SU-DHL-6 (cell line): ENCODE data around the gene C5orf58.

Source experiments
- H2AFZ ChIP-seq: fragments of 200-600 bp; sonication (generic); 2 replicates; pipeline ENCODE4 v1.6.1; 2014; ENCODE audit warnings: low read depth, mild to moderate bottlenecking, moderate library complexity, mixed read lengths, antibody characterized with exemption, low read length; ENCODE audit not compliant: severe bottlenecking
- H3F3A ChIP-seq: fragments of 200-600 bp; shearing (Covaris generic); 2 replicates; pipeline ENCODE4 v1.6.0; 2016; ENCODE audit warnings: antibody characterized with exemption, mild to moderate bottlenecking; ENCODE audit not compliant: insufficient read depth
- H3K27ac ChIP-seq: fragments of 200-600 bp; sonication (generic); 2 replicates; pipeline ENCODE4 v1.5.1; 2016; ENCODE audit warnings: low read depth, mild to moderate bottlenecking, low read length, moderate library complexity, mixed read lengths
- H3K27me3 ChIP-seq: fragments of 200-600 bp; sonication (generic), shearing (Covaris generic); 2 replicates; pipeline ENCODE4 v1.6.0; 2014; ENCODE audit warnings: mild to moderate bottlenecking, low read length
- H3K36me3 ChIP-seq: fragments of 200-600 bp; sonication (generic); 2 replicates; pipeline ENCODE4 v1.6.1; 2014; ENCODE audit warnings: mild to moderate bottlenecking, low read length, mixed read lengths
- H3K4me2 ChIP-seq: fragments of 300-600, 200-600 bp; shearing (Covaris generic), sonication (generic); 2 replicates; pipeline ENCODE4 v1.6.0; 2014; ENCODE audit warnings: low read length, low read depth, mild to moderate bottlenecking; ENCODE audit not compliant: poor library complexity, severe bottlenecking
- H3K4me3 ChIP-seq: fragments of 200-600 bp; sonication (generic); 2 replicates; pipeline ENCODE4 v1.5.1; 2014; ENCODE audit warnings: antibody characterized with exemption, low read length, mild to moderate bottlenecking, mixed read lengths; ENCODE audit not compliant: insufficient read depth, poor library complexity, severe bottlenecking
- H3K79me2 ChIP-seq: fragments of 200-600 bp; sonication (generic); 2 replicates; pipeline ENCODE4 v1.6.1; 2014; ENCODE audit warnings: mild to moderate bottlenecking, low read length, moderate library complexity; ENCODE audit not compliant: insufficient read depth
- H3K9ac ChIP-seq: fragments of 200-600 bp; sonication (generic); 2 replicates; pipeline ENCODE4 v1.7.0; 2014; ENCODE audit warnings: mild to moderate bottlenecking, low read length
- H3K9me2 ChIP-seq: fragments of 200-600 bp; sonication (generic); replicated peaks from 2 replicates; pipeline ENCODE4 v1.6.1; 2014; ENCODE audit warnings: low read length; ENCODE audit not compliant: insufficient read depth
- H3K9me3 ChIP-seq: fragments of 200-600 bp; sonication (generic); 2 replicates; pipeline ENCODE4 v1.6.1; 2014; ENCODE audit warnings: low read length, mixed read lengths; ENCODE audit not compliant: insufficient read depth
- H4K20me1 ChIP-seq: fragments of 200-600 bp; sonication (generic); 2 replicates; pipeline ENCODE4 v1.6.1; 2014; ENCODE audit warnings: low read depth, mild to moderate bottlenecking, antibody characterized with exemption, low read length, moderate library complexity, mixed read lengths
- CTCF ChIP-seq: fragments of 200-600 bp; sonication (generic); IDR thresholded peaks from one replicate; pipeline ENCODE4 v1.5.1; 2017; ENCODE audit warnings: antibody characterized with exemption, mild to moderate bottlenecking, low read length, moderate library complexity; ENCODE audit not compliant: insufficient read depth, poor library complexity, severe bottlenecking
- EZH2phosphoT487 ChIP-seq: fragments of 200-600 bp; sonication (generic), shearing (Covaris generic); conservative IDR thresholded peaks from 2 replicates; pipeline ENCODE4 v1.6.1; 2018; ENCODE audit warnings: mild to moderate bottlenecking, antibody characterized with exemption, low read length, moderate library complexity, mixed read lengths

Gene C5orf58

GRCh38 chr5:170249355-170249754, 16.6 kb downstream of the C5orf58 start:
- no peaks in the 10 kb centered on the region for H3K36me3 ChIP-seq
- no peaks in the 10 kb centered on the region for H3K27me3 ChIP-seq
- H3K4me2 ChIP-seq, result no peak overlapping the region
- H3K79me2 ChIP-seq, result no peaks in the 10 kb centered on the region
- no peaks in the 10 kb centered on the region for H3K9me3 ChIP-seq
- no peak overlapping the region for H3K4me3 ChIP-seq
- no peaks in the 10 kb centered on the region for H3F3A ChIP-seq
- H3K9ac ChIP-seq, result no peak overlapping the region
- TF ChIP-seq EZH2phosphoT487 (no peak), CTCF (no peak)
- no peaks in the 10 kb centered on the region for H4K20me1 ChIP-seq
- no peak overlapping the region for H3K27ac ChIP-seq
- no peak overlapping the region for H2AFZ ChIP-seq
- H3K9me2 ChIP-seq, result no peaks in the 10 kb centered on the region

GRCh38 chr5:170250810-170251317, 18.1 kb downstream of the C5orf58 start:
- Histone ChIP-seq H3K4me2 (no peak overlapping the region), H3K27ac (no peak overlapping the region), H3K79me2 (no peaks in the 10 kb centered on the region), H3F3A (no peaks in the 10 kb centered on the region), H3K4me3 (no peak overlapping the region), H3K27me3 (no peaks in the 10 kb centered on the region), H3K9me2 (no peaks in the 10 kb centered on the region), H3K36me3 (no peaks in the 10 kb centered on the region), H4K20me1 (no peaks in the 10 kb centered on the region), H2AFZ (no peak overlapping the region), H3K9me3 (no peaks in the 10 kb centered on the region), H3K9ac (no peak overlapping the region)
- TF ChIP-seq CTCF, result no peak
- no peak for TF ChIP-seq EZH2phosphoT487

GRCh38 chr5:170251462-170251861, 18.7 kb downstream of the C5orf58 start:
- TF ChIP-seq EZH2phosphoT487 (no peak), CTCF (no peak)
- Histone ChIP-seq H3F3A (no peaks in the 10 kb centered on the region), H3K79me2 (no peaks in the 10 kb centered on the region), H3K9me3 (no peaks in the 10 kb centered on the region), H3K4me3 (no peak overlapping the region), H3K9ac (no peak overlapping the region), H3K9me2 (no peaks in the 10 kb centered on the region), H3K4me2 (no peak overlapping the region), H3K27ac (no peak overlapping the region), H4K20me1 (no peaks in the 10 kb centered on the region), H3K36me3 (no peaks in the 10 kb centered on the region), H2AFZ (no peak overlapping the region), H3K27me3 (no peaks in the 10 kb centered on the region)

GRCh38 chr5:170252109-170252508, 19.3 kb downstream of the C5orf58 start:
- Histone ChIP-seq H3K4me3 (no peak overlapping the region), H3K4me2 (no peak overlapping the region)

More at GRCh38 chr5:170252109-170252508, 19.3 kb downstream of the C5orf58 start:
- Histone ChIP-seq H3K27me3 (no peaks in the 10 kb centered on the region), H3F3A (no peaks in the 10 kb centered on the region), H3K36me3 (no peaks in the 10 kb centered on the region), H2AFZ (no peak overlapping the region), H3K9ac (no peak overlapping the region), H4K20me1 (no peaks in the 10 kb centered on the region), H3K79me2 (no peaks in the 10 kb centered on the region), H3K9me3 (no peaks in the 10 kb centered on the region), H3K9me2 (no peaks in the 10 kb centered on the region), H3K27ac (no peak overlapping the region)
- TF ChIP-seq EZH2phosphoT487 (no peak), CTCF (no peak)
